HG02938 (cell line): ENCODE results near the gene MPV17.
"Not testable (repeated sequence)": the region's sequence is repeated elsewhere in the genome, so short reads cannot be mapped to it uniquely, and the experiment has no call there.

Experiments
- ATAC-seq: cut with Tn5 transposase; IDR thresholded peaks from one replicate; pipeline ENCODE4 v1.9.1; 2021; ENCODE audit warnings: mild to moderate bottlenecking, moderate library complexity; ENCODE audit not compliant: unreplicated experiment

The MPV17 gene

DNA sequence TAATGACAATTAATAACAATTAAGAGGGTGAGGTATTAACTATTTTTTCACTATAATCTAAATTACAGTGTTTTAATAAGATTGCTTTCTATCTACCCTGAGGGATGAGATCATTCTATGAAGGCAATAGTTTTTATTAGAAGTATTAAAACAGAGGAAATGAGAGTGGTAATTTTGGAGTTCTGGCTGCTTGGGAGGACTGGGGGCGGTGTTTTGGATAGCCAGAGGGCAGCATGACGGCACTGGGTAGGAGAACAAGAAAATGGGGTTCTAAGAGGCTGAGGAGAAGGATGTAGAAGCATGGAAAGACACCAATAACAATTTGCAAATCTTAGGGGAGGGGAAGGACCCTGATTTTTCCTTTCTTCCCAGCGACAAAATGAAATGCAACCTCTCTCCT is 52.8 kb downstream of the MPV17 start:
- no peak for ATAC-seq

DNA sequence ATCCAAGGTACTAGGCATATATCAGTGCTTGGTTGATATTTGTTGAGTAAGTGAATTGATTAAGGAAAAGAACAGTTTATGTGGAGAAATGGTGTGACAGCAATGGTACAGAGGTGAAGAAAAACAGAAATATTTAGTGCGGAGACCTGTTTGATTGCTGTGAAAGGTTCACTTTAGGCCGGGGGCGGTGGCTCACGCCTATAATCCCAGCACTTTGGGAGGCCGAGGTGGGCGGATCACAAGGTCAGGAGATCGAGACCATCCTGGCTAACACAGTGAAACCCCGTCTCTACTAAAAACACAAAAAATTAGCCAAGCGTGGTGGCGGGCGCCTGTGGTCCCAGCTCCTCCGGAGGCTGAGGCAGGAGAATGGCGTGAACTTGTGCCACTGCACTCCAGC is 54.6 kb downstream of the MPV17 start:
- ATAC-seq = not testable (repeated sequence)

DNA sequence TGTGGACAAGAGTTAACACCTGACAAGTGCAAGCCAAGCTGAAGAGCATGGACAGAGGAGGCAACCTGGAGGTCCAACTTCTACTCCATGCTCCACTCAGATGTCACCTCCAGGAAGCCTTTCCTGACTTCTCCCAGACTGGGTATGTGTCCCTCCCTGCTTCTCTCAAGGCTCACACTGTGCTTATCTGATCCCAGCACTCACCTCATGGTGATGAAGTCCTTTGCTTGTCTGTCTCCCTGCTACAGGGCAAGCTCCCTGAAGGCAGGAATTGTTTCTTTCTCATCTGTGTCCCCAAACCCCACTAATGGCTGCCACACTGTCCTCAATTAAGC is 57.4 kb downstream of the MPV17 start:
- no peak for ATAC-seq

DNA sequence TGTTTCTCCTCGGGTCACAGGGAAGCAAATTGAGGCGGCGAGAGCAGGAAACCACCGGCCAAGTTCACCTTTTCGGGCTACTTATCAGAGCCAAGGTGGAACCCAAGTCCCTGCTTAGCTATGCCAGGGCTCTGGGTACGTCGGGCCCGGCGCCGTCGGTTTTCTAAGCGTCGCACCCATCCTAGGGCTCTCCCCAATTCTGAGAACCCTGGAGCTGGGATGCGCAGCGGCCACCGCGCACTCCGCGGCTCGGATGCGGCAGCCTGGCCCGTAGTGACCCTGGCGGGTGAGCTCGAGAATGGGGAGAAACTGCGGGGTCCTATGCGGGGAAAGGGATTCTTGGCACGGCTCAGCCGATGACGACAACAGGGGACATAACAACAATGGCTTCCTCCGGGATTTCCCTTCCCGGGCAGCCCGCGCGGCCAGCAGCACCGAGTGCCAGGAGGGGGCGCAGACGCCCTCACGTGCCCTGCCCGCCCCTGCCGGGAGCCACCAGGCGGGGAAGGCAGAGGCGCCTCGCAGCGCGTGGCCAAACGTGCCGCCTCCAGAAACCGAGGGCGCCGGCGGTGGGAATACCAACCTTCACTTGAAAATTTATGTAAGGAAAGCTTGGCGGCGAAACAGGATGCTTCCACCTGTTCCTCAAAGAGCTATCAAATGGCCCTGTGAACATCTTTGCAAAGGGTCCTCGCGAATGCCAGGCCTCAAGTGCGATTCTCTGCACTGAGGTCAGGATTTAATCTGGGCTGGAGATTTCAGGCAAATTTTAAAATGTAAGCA is 58.0 kb downstream of the MPV17 start:
- no peak for ATAC-seq

DNA sequence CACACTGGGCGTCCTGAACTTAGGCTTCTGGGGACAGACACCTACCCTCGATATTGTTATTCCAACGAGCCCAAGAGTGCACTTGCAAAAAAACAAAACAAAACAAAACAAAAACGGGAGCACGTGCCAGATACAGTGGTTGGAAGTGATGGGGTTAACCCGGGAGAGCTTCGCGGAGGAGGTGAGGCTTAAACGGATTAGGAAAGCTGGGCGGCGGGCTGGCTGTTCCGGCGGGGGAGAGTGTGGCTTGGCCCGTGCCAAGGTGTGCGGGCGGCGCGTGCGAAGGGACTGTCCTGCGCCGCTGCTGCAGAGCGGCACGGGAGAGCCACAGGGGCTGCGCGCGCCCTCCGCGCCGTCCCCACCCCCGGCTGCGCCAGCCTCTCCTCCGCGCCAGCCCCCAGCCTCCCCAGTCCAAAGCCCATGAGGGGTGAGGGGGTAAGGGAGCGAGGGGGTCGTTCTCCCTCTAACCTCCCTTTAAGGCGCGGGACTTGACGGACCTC is 58.6 kb downstream of the MPV17 start:
- no peak for ATAC-seq

DNA sequence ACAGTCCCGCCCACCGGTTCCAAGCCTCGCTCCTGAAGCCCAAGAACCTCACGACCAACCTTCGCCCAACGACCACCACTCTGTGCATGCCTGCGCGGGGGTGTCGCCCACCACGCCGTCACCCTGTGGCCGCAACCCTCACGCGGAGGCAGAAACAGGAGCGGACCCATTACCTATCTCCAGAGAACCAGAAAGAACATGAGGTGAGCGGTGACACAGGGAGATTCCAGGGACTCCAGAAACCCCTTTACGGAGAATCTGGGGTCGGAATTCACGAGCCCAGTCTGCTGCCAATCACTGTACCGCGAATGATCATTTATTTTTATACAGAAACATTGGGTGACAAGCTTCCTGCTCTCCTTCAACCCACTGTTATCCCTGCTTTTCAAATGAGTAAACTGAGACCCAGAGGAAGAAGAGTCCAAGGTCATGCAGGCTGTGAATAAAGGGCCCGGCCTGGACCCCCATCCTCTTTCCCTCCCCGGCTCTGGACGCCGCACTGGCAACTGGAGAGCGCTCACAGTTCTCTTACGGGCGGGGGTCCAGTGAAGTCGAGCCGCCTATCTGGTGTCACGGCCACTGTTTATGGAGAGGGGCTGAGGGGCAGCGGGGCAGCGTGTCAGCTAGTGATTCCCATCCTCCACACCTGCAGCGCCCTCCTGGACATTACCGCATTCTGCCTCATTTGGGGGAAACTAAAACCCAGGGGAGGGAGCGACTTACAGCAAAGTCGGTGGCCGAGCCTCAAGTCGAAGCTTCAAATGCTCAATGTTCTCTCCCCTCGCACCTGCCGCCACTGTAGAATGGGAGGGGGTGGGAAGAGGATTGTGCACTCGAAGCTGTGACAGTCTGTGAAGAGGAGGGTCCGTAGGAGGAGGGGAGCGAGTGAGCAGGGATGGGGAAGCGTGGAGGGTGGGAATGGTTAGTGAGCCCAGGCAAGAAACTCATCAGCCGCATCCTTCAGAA is 59.3 kb downstream of the MPV17 start:
- ATAC-seq = no peak

DNA sequence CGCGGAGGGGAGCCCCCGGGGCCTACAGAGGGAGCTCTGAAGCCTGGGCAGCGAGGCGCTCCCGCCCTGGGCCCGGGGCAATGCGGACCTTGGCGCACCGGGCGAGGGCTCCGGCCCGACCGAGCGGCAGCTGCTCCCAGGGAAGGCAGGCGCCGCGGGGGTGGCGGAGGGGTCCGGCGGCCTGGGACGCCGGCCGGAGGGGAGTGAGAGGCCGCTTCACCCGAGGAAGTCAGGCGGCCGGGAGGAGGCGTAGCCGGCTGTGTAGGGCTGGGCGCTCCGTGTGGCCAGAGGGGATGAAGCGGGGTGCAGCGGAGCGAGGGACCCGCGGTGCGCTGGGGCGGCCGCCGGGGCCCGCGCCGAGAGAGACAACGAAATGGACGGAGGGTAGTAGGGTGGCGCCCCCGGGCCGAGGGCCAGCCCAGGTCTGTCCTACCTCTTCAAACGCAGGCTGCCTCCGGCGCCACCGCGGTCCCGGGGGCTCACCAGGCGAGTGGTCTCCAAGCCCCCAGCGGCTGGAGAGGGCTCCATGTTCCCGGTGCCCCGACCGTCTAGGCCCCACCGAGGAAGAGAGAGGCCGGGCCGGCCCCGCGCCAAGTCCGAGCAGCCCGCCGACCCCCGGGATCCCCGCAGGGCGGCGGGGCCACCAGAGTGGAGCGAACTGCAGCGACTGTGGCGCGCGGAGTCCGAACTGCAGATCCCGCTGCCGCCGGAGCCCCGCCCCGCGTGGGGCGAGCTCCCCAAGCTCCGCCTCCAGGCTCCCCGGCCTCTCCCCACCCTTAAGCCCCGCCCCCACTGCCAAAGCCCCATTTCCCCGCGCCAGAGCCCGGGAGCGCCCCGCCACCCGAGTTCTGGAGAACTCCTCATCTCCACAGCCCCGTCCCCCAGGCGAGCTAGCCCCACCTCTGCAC is 60.3 kb downstream of the MPV17 start, which contains the start of gene SLC30A3:
TSS of gene SLC30A3 (minus strand) at position 669 of the 908 bp plus-strand sequence. CDS start at position 528, 141 bp downstream.
- ATAC-seq = no peak

DNA sequence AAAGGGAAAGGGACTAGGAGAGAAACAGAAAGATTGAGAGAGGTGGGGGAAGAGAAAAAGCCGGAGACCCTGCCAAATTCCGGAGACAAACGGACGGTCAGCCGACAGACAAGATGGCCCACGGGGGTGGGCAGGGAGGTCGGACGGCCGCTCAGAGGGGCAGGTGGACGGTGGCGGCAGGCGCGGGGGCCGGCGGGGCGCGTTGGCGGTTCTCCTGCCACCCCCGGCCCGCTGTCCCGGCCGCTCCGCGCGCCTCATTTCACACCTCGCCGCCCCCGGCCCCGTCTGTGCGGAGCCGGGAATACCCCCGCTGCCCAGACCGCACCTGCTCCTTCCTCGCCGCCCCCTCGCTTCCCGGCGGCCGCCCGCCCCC is 61.0 kb downstream of the MPV17 start:
- no peak for ATAC-seq

DNA sequence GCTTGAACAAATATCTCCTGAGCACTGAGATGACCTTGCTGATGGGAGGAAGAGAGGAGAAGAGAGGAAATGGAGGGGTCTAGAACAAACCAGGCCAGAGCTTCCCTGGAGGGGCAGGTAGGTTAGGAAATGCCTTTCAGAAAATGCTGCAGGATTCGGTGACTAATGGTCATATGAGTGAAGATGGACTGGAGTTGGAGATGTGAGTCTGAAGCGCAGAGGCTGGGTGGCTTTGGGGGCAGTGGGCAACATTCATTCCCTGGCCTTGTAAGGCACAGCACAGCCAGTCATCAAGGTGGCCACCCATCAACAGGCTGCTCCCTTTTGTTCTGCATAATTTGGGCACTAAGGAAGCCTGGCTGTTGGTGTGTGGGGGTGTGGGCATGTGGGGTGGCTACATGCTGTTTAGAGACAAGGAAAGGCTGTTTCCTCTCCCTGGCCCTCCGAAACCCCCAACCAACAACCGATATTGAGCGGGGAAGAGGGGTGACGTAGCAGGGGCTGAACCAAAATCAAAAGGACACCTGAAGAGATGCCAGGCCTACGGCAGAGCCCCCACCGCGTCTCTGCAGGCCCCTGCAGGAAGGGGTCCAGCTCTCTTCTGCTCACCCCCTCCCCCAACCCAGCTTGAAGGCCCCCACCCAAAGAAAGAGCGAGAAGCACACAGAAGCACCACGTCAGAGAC is 61.5 kb downstream of the MPV17 start:
- ATAC-seq = no peak
